Skin of body (tissue), 2 donors: ENCODE measurements around the gene STMND1. TPM values are rescaled to one million over a fixed set of nuclear protein-coding genes. Genes with fewer than 3 reads are reported as not detected.

Experiments
- DNase-seq: peaks from one replicate; lab custom pipeline; 2025; lab: John Stamatoyannopoulos, UW
- total RNA-seq: library from RNA; depleted of rRNA; stranded (reverse); fragments of >200 nt; gene quantifications from one replicate; pipeline ENCODE4 v1.2.3, GENCODE V29; 2014

Gene STMND1
- total RNA-seq, 1 donor from 2014 or later: not detected

DNA sequence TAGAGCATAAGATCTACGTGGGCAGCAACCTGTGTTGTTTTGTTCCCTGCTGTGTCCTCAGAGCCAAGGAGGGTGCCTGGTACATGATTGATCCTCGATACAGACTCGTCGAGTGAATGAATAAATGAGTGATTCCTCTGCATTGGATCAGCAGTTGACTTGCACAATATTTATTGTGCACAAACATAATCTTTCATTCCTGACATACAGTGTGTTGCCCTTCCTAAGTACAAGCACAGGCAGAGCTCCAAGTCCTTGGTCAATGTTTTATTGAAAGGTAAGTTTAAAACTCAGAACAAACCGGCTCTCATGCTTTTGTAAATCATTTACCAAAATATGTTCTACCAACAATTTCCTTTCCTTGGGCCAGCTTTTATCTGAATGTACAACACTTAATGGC, 57.4 kb downstream of the STMND1 start:
- DNase-seq: no peak

DNA sequence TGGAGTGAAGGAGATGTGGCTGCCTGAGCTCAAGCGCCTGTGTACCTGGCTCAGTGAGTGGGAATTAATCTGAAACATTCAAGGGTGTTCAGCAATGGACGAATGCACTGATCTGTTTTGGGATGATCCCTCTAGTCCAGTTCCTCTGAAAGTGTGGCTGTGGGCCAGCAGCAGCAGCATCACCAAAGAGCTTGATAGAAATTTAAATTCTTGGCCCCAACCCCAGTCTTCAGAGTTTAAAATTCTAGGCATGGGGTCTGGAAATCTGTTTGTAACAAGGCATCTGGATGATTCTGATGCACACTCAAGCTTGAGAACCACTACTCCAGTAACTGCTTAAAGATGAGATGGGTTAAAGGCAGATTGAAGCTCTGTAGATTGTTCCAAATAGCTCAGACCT, 59.2 kb downstream of the STMND1 start:
- DNase-seq: no peak

DNA sequence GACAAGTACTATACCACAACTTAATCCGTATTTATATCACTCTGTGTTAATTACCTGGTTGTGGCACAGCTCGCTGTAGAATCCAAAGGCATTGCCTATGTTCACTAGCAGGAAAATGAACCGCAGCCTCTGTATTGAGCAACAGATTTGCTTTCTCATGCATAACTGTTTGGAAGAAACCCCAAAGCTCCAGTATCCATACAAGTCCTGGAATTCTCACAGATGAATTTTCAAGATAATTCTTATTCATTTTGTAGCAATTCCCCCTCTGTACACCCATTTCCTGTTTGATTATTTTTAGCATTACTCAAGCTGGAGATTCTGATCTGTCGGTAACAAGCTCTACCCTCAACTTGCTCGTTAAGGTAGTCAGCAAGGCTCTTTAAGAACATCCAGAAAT, 63.5 kb downstream of the STMND1 start:
- no peak for DNase-seq

DNA sequence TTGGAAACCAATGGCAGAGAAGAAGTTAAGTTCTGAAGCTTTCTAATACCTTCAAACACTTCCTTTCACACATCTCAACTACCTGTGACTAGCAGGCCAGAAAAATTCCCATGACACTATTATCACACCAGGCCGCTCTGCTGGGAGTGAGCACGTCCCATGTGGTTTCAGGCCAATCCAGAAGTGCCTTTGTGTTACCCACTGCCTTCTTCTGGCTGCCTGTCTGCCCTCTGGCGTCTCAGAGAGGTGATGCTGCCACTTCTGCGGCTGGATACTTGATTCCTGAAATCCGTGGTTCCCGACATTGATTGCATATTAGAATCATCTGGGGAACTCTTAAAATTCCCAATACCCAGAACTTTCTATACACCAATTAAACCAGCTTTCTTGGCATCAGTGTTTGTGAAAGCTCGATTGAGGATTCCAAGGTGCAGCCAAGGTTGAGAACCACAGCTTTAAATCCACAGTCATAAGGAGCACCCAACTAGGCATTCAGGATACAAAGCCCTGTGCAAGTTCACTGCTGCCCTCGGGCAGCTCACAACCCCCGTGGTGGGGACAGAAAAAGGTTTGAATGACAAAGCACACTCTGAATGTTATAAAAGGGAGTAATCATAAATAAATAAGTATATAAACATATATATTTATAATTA, 65.6 kb downstream of the STMND1 start:
- DNase-seq: no peak

DNA sequence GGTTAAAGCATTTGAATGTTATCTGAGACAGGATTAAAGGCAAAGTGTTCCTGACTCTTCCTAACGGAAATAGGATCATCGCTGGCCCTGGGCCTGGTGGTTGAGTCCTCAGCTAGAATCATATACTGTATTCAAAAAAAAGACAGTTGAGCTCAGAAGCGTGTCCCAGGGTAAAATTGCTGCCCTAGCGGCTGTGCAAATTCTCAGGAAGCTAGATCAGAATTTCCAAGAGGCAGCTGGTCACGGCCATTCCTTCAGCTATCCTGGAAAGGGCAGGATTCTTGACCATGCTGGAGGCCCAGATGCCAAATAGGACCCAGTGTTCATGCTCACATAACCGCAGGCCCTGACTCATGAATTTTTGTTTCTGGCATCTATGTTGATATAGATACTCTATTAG, 67.4 kb downstream of the STMND1 start:
- DNase-seq: no peak

DNA sequence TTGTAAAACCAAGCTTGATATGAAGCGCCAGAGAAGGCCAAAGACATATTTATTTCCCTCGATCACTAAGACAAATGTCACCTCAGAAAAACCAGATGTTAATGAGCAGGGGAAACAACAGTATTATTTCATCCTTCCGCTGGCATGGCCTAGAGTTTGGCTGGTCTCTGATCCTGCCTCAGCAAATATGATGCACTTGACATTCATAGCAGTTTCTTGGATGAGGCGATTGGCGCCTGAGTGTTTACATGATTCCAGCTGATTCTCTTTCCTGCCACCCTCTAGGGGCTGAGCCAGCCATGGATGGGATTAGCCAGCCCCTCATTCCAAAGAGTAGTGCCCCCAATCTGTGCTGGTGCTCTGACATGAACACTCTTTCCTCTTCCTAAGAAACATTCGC, 67.9 kb downstream of the STMND1 start:
- DNase-seq: no peak

DNA sequence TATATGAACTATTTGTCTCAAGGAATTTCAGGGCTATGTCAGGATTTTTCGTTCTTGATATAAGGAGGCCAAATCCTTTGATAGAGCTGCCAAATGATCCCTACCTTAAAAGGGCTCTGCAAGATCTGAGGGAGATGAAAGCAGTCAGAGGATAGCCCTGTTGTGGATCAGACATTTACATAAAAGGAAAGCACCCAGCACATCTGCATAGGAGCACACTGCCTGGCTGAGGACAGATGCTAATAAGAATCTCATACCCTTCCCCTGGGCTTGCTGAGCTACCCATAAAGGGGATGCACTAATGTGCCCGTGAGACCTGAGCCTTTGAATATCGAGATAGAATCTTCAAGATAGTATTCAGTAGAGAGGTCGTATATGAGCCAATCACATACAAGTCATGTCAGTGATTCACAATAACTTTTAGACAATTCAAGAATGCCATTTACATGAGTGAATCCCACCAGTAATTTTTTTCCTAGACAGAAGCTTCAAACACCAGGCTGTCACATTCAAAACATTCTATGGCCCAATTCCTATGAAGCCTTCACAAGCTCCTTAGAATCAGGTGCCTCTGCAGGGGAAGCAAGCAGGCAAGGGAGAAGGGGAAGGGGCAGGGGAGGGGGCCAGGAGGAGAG, 71.1 kb downstream of the STMND1 start:
- no peak for DNase-seq

DNA sequence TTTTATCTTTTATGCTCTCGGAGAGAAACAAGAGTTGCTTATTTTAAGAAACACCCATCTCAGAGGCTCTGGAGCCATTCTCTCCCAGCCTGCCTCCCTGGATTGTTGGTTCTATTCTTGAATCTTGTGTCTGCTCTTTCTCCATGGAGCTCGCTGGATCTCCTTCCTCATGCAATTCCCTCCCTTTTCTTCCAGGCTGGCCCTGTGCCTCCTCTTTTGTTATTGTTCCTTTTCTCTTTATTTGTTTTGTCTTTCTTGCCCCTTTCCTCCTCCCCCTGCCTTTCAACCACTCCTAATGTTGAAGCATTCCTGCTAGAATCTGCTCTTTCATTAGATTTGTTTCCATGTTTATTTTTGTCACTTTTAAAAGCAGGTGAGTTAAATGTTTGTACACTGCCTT, 76.5 kb downstream of the STMND1 start:
- no peak for DNase-seq

DNA sequence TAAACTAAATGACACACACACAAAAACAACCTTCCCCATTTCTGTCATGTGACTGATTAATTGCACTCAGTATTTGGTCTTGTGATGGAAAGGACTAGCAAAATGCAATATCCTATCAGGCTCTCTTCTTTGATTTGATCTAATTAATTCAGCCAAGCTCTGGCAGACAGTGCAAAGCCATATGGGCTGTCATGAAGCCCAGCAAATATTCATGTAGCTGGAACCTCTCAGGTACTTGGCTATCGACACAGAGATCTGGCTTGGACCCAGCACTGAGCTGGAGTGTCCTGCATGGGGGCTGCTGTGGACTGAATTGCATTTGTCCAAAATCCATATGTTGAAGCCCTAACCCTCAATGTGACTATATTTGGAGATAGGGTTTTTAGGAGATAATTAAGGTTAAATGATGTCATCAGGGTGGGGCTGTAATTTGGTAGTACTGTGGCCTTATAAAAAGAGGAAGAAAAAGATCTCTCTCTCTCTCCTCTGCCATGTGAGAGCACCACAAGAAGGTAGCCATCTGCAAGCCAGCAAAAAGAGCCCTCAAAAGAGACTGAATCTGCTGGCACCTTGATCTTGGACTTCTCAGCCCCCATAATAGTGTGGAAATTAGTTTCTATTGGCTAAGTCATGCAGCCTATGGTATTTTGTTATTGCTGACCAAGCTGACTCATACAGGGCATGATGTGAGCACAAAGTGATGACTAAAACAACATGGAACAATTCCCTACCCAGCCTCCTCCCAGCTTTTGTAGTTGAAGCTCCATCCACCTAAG, 77.1 kb downstream of the STMND1 start:
- no peak for DNase-seq

DNA sequence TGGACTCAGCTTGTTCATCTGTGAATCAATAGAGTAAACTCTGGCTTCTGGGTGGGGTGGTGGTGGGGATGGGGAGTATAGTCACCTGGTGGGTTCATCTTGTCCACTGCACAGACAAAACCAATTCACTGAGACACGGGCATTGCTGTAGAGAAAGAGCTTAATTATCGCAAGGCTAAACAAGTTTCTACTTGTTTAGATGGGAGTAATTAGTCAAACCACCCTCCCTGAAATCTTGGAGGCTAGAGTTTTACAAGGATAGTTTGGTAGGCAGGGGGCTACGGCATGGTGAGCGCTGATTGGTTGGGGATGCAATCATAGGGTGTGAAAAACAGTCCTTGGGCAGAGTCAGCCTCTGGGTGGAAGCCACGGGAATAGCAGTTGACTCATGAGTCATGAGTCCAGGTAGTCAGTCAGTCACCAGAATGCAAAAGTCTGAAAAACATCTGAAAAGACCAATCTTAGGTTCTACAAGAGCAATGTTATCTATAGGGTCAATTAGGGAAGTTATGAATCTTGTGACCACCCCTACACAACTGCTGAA, 77.8 kb downstream of the STMND1 start:
- DNase-seq: no peak

Other genes with a start within 250 kb of the STMND1 start
- gene RBM24, start 179.3 kb downstream of the STMND1 start, total RNA-seq: 25.8 TPM